GM18951 (cell line): ENCODE data around the gene LACC1.

Source experiments
- POLR2A ChIP-seq: IDR thresholded peaks from 4 replicates; pipeline ENCODE4 v1.6.1; 2011; ENCODE audit warnings: mild to moderate bottlenecking; ENCODE audit not compliant: insufficient read length, insufficient read depth; ENCODE audit errors: extremely low read depth
- in situ Hi-C: fragments of 300-500 bp; cut with MboI; formaldehyde crosslinking; loops from one replicate; pipeline ENCODE4 v1.12.0; 2022; ENCODE audit warnings: low sequenced_read_pairs, mixed read lengths, inconsistent platforms; ENCODE audit not compliant: unreplicated experiment

LACC1 gene

DNA sequence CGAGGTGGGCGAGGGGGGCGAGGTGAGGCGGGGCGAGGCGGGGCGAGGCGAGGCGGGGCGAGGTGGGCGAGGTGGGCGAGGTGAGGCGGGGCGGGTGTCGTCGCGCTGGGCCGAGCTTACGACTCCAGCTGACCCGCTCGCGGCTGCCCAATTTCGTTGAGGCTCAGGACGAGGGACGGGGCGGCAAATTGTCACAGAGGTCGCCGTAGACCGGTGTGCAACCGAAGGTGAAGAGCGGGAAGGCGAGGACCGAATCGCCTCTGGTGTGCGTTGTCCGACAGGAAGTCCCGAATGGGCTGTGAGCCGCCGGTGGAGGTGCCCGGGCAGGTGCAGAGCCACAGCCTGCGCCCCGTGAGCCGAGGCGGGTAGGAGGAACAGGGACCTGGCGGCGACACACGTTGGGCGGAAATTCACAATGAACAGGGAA is at the start of gene LACC1:
Gene LACC1, plus strand, starts transcription at position 150 of the 427 bp plus-strand sequence. CDS start 1,082 bp downstream, outside the sequence.
- in situ Hi-C loops: no loop called here
- peak; percentile 5 for TF ChIP-seq POLR2A

DNA sequence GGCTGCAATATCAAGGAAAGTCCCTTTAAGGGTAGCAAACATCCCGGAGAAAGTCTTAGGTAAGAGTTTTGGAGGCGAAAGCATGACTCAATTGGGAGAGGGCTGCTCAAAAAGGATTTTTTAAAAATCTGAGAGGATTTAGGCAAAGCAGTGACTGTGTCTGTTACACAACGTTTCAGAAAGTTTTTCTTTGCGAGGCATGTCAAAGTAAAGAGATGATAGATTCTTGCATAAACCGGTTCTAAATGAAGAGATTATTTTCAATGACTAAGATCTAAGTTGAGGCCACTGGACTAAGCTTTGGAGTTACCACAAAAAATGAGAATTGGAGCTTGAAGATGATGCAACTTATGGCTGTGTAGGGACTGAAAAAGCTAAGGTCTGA is 49.2 kb upstream of the LACC1 start:
- TF ChIP-seq POLR2A: no peak
- in situ Hi-C loops: no loop called here

DNA sequence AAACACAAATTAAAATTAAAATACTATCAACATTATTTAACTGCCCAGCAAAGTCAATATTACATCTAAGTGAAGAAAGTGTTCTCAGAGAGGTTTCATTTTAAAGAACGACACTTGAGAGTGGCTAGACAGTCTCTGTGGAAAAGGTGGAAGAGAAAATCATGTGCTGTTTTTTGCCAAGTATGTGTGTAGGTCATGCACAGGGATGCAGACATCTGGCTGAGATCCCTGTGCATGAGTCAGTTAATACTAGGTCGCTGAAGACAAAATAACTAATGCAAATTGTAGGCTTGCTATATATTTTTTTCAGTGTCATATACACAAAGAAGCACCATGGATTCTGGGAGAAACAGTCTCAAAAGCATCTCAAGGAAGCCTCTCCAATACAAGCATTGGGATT is 48.6 kb upstream of the LACC1 start:
- in situ Hi-C loops: no loop called here
- no peak for TF ChIP-seq POLR2A

DNA sequence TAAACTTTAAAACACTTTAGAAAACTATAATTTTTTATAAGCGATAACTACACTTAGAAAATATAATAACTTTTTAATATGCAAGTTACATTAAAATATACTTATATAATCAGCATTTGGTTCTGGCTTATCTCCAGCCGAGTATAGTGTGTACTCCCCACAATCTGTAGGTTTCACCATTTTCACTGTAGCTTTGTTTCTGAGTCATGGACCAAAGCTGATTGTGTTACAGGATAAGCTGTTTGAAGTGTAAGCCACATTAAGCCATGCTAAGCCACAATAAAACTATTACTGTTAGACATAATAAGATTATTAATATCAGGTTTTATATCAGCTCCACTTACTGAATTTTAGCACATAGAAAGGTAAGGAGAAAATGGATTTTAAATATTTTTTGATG is 44.0 kb upstream of the LACC1 start:
- TF ChIP-seq POLR2A: no peak
- in situ Hi-C loops: no loop called here

DNA sequence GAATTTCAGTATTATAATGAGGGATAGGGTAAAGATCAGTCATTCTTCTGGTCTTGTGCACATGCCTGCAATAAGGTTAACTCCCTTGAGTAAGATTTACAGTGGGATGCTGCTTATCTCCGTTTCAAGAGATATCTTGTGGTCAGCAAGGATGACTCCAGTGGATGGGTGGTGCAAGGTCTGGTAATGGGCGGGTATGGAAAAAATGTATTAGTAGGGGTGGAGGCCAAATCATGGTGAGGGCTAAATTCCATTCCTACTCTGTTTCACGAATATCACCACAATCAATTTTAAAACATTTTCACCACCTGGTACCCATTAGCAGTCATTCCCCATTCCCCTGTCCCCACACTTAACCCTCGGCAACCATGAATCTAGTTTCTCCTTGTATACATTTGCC is 40.8 kb upstream of the LACC1 start:
- no peak for TF ChIP-seq POLR2A
- in situ Hi-C loops: no loop called here

DNA sequence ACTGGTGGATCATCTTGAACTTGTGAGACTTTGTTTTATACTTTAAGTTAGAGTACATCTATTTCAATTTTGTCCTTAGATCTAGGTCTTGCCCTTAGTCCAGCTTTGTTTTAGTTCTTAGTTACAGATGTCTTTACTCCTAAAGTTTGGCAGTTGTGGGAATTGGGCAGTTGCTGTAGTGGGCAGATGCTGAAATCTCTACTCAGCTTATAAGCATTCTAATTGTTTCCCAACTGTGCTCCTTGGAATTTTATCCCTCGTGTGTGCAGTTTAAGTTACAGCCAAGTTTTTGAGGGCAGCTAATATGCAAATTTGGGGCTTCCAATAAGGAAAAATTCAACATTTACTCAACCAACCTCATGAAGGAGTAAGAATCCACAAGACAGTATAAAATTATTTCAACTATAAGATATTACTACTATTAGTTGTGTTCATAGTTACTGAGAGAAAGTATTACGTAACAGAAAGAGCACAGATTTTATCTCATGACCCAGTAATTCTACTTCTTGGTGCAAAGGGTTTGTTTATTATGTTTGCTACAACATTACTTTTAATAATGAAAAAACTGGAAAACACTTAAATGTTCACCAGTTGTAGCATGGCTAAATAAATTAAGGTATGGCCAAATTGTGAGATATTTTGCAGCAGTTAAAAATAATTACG is 33.1 kb upstream of the LACC1 start:
- TF ChIP-seq POLR2A: no peak
- in situ Hi-C loops: no loop called here

DNA sequence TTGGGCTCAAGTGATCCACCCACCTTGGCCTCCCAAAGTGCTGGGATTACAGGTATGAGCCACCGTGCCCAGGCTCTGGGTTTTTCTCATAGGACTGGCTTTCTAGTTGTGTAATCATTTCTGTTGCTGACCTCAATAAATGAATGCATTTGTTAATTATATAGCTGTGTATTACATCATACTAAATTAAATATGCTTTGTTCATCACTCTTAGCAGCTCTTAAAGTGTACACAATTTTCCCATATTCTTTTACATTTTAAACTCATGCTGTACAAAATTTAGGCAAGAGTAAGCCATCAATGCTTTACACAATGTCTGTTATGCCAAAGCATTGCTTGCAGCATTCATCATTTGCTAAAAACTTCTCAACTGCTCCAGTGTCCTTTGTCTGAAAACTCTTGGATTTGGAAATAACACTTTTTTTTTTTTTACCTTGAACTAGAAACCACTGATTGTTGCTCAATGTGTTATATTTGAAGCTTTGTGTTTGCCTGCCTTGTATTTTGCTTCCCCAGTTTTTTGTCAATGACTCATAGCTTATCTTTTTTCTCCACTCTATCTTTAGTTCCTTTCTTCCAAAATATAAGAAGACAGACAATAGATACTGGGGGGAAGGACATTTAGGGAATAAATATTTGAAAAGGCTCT is 31.6 kb upstream of the LACC1 start:
- no peak for TF ChIP-seq POLR2A
- in situ Hi-C loops: no loop called here

DNA sequence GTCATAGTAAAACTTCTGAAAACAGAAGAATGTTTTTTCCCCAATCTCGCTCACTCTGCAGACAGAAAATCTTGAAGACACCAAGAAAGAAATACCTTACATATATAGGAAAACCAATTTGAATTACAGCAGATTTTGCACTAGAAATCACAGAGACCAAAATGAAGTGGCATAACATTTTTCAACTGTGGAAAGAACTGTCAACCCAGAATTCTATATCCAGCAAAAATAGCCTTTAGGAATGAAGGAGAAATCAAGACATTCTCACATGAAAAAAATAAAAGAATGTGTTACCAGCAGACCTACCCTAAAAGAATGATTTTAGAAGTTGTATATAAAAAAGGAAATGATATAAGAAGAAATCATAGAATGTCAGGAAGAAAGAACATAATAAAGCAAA is 28.8 kb upstream of the LACC1 start:
- in situ Hi-C loops: no loop called here
- no peak for TF ChIP-seq POLR2A

DNA sequence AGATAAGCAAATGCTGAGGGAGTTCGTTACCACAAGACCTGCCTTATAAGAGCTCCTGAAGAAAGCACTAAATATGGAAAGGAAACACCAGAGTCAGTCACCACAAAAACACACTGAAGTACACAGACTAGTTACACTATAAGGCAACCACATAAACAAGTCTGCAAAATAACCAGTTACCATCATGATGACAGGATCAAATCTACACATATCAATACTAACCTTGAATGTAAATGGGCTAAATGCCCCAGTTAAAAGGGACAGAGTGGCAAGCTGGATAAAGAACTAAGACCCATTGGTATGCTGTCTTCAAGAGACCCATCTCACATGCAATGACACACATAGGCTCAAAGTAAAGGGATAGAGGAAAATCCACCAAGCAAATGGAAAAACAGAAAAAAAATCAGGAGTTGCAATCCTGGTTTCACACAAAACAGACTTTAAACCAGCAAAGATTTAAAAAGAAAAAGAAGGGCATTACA is 26.7 kb upstream of the LACC1 start:
- in situ Hi-C loops: no loop called here

DNA sequence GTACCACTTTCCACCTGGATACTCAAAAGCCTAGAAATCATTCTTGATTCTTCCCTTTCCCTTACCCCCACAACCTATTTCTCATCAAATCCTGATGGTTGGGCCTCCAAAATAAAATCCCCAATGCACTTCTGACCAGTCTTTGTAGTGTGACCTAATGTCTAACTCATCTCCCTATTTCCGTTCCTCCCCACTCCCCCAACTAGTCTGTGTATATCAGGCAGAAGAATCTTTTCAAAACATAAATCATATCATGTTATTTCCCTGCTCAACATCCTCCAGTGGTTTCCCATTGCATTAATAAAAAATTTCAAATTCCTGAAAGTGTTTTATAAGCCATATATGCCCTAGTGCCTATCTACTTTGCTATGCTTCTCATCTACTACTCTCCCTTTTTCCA is 17.8 kb upstream of the LACC1 start:
- TF ChIP-seq POLR2A: no peak
- in situ Hi-C loops: no loop called here

More for the DNA sequence above, 26.7 kb upstream of the LACC1 start:
- no peak for TF ChIP-seq POLR2A

DNA sequence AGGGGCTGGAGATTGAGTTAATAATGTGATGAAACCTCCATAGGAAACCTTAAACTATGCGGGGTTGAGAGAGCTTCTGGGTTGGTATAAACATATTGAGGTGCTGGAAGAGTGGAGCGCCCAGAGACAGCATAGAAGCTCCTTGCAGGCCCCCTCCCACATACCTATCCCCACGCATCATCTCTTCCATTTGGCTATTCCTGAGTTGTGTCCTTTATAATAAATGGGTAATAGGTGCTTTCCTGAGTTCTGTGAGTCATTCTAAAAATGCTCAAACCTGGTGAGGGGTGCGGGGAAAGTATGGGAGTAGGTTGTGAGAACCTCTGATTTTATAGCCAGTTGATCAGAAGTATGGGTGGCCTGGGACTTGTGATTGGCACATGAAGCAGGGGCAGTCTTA is 14.8 kb upstream of the LACC1 start:
- in situ Hi-C loops: no loop called here
- no peak for TF ChIP-seq POLR2A

DNA sequence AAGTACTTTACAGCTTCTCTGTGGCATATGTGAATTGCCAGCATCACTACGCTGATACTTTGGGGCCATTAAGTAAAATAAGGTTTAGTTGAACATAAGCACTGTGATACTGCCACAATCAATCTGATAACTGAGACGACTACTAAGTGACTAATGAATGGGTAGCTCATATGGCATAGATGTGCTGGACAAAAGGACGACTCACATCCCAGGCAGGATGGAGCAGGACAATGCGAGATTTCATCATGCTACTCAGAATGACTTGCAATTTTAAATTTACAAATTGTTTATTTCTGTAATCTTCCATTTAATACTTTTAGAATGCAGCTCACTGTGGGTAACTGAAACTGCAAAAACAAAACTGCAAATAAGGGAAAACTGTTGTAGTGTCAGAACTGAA is 13.8 kb upstream of the LACC1 start:
- in situ Hi-C loops: no loop called here
- no peak for TF ChIP-seq POLR2A

DNA sequence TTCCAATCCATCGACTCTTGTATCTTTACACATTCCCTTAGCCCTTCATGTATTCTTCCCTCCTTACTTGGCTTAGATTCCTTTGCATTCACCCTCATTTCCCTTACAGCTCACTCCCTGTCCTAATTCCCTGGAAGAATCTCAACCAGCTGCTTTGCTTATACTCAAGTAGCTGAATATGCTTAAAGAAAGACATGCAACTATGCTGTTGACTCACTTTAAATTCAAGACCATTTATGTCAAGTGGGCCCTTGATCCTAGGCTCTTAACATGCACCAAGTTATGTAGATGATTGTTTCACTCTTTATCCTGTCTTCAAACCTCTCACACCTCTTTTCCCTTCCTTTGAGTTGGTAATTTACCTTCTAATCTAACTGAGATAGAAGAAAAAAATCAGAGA is 7.5 kb upstream of the LACC1 start:
- no peak for TF ChIP-seq POLR2A
- in situ Hi-C loops: no loop called here

DNA sequence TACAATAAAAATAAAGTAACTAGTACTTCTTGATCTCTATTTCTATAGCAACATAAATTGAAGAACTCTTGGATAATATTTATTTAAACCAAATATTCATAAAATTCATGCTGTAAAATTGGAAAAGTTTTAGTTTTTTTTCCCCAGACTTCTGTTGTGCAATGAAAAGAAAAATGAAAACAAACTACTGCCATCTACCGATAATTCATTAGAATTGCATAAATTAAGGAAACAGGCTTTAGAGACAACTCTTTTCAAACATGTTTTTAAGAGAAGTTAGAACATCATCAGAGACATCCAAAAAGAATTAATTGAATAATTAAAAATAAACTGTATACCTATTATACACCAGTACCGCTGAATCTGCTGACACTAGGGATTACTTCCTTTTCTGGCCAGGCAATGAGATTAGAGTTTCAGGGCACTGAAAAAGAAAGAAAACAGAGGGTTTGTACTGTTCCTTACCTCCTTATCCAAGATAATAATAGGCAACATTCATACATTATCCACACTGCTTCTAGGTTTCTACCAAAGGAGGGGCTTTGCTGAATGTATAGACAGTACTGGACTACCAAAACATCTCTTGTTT is 5.1 kb upstream of the LACC1 start:
- TF ChIP-seq POLR2A: no peak

DNA sequence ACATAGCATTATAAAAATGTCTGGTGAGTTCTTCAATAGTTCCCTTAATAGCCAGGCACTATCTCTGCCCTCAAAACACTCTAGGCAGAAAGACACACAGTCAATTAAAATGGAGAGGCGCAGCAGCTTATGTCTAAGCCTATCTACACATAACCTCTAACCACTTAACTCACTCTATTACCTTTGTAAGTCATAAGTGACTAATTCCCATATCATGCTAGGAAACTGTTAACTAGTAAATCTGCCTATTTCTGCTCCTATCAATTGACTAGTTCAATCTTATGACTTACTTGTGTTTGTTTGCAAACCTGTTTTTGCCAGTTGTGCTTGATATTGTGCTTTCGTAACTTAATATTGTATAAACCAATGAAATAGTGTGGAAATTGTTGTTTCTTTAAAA is 3.3 kb upstream of the LACC1 start:
- in situ Hi-C loops: no loop called here
- no peak for TF ChIP-seq POLR2A

More for the DNA sequence above, 5.1 kb upstream of the LACC1 start:
- in situ Hi-C loops: no loop called here
